Sigmoid colon (tissue), 7 donors: Measurements from ENCODE around the gene SMARCE1. TPM values are rescaled to one million over a fixed set of nuclear protein-coding genes. Genes with fewer than 3 reads are reported as not detected.

Source experiments
- DNase-seq: peaks from one replicate; pipeline ENCODE4 v3.0.0-alpha.2; 2019
- H3K27ac ChIP-seq, 4 donors: fragments of 200-600 bp; sonication (generic); one replicate each; pipeline ENCODE4 v1.5.1; 2016 to 2019; ENCODE audit warnings: mild to moderate bottlenecking in 1 of 4
- H3K27me3 ChIP-seq, 3 donors: fragments of 200-600 bp; sonication (generic); one replicate each; pipeline ENCODE4 v1.5.1; 2019; ENCODE audit warnings: mild to moderate bottlenecking in 1 of 3
- H3K36me3 ChIP-seq, 4 donors: fragments of 200-600 bp; sonication (generic); one replicate each; pipeline ENCODE4 v1.5.1; 2016 to 2019
- H3K4me1 ChIP-seq, 4 donors: fragments of 200-600 bp; sonication (generic); one replicate each; pipeline ENCODE4 v1.5.1; 2017 to 2019
- H3K4me3 ChIP-seq, 4 donors: fragments of 200-600 bp; sonication (generic); one replicate each; pipeline ENCODE4 v1.5.1; 2017 to 2019; ENCODE audit warnings: mild to moderate bottlenecking in 2 of 4, moderate library complexity in 1 of 4
- H3K9me3 ChIP-seq, 4 donors: fragments of 200-600 bp in 3 of 4; sonication (generic) in 3 of 4; one replicate each; pipeline versions ENCODE4 v1.5.1 to v1.6.1; 2013 to 2019
- EP300 ChIP-seq, 4 donors: sonication (generic); formaldehyde crosslinking; IDR thresholded peaks; one replicate each; pipeline ENCODE4 v1.6.1; 2017; ENCODE audit warnings: antibody characterized with exemption in 4 of 4
- POLR2A ChIP-seq, 2 donors: fragments of 450-650 bp; IDR thresholded peaks; one replicate each; pipeline ENCODE4 v1.6.1; 2016; ENCODE audit warnings: antibody characterized with exemption in 2 of 2, mild to moderate bottlenecking in 2 of 2, moderate library complexity in 2 of 2
- POLR2AphosphoS5 ChIP-seq, 4 donors: sonication (generic); formaldehyde crosslinking; IDR thresholded peaks; one replicate each; pipeline ENCODE4 v1.6.1; 2017; ENCODE audit warnings: antibody characterized with exemption in 4 of 4
- WGBS, 2 donors: extraction: QIAGEN DNeasy Blood & Tissue Kit; methylation state at CpG; one replicate each; pipeline ENCODE4 v1.1.7; 2013; 5-methylcytosine and 5-hydroxymethylcytosine counted together
- intact Hi-C: fragments of 100-400 bp; cut with DNase I; formaldehyde crosslinking; loops from one replicate; pipeline ENCODE4 v1.15.1; 2023
- polyA plus RNA-seq, 3 donors: library from polyadenylated mRNA; stranded (reverse); fragments of 200-250 nt; gene quantifications; one replicate each; pipeline ENCODE4 v1.2.3, GENCODE V29; 2013
- total RNA-seq, 4 donors: library from RNA; depleted of rRNA; stranded (reverse); fragments of >200 nt; gene quantifications; one replicate each; pipeline ENCODE4 v1.1.0, GENCODE V29; 2016
- TF ChIP-seq, protein P1 (sequence below), 4 experiments: fragments of 450-650 bp in 3 of 4; fragments of 200-600 bp in 1 of 4; IDR thresholded peaks; one replicate each; pipeline ENCODE4 v1.5.1; 2016 to 2019; ENCODE audit warnings: antibody characterized with exemption in 4 of 4, mild to moderate bottlenecking in 3 of 4, moderate library complexity in 2 of 4
- donor health status: healthy with polysubstance abuse.
- donor health status: Bipolar disorder and iron deficiency.
- donor health status: healthy.

Gene SMARCE1
- total RNA-seq (100 to 1,000 TPM in 2 of 4 donors, 10 to 100 TPM in 2; 87.3 to 120 (median 94.4) TPM), polyA plus RNA-seq (10 to 100 TPM; 68.2 to 70.3 (median 70.0) TPM)

GRCh38 chr17:40647624-40648383 is at the start of gene SMARCE1:
TSS of gene SMARCE1 (minus strand) at chr17:40647818. CDS start at chr17:40645802, 2,016 bp downstream.
- no peaks in the 10 kb centered on the region for H3K9me3 ChIP-seq
- peak within 1 kb of the TSS; percentile 62 to 87 (median 72) for H3K4me3 ChIP-seq
- 0 to 1% methylated on average over 64 of the region's 64 CpGs for WGBS, 2 donors
- DNase-seq, result peak; percentile 84
- intact Hi-C loops, result loop anchor here (5.0 to 10.0 kb wide), 2 partner anchors 169 to 1017 kb away; no protein-coding TSS in a partner anchor
- H3K27ac ChIP-seq, result peak within 1 kb of the TSS; percentile 94 to 99 (median 98)
- H3K36me3 ChIP-seq, result peaks cover 0 to 29% (median 0%) of the 10 kb centered on the region in 4 donors
- peaks cover 0 to 47% (median 30%) of the 10 kb centered on the region in 4 donors for H3K4me1 ChIP-seq
- H3K27me3 ChIP-seq, result no peaks in the 10 kb centered on the region
- no peak for TF ChIP-seq EP300 (IDR thresholded peaks at IDR 0.05)
- TF ChIP-seq, protein P1, sequence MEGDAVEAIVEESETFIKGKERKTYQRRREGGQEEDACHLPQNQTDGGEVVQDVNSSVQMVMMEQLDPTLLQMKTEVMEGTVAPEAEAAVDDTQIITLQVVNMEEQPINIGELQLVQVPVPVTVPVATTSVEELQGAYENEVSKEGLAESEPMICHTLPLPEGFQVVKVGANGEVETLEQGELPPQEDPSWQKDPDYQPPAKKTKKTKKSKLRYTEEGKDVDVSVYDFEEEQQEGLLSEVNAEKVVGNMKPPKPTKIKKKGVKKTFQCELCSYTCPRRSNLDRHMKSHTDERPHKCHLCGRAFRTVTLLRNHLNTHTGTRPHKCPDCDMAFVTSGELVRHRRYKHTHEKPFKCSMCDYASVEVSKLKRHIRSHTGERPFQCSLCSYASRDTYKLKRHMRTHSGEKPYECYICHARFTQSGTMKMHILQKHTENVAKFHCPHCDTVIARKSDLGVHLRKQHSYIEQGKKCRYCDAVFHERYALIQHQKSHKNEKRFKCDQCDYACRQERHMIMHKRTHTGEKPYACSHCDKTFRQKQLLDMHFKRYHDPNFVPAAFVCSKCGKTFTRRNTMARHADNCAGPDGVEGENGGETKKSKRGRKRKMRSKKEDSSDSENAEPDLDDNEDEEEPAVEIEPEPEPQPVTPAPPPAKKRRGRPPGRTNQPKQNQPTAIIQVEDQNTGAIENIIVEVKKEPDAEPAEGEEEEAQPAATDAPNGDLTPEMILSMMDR (IDR thresholded peaks at IDR 0.05), result no peak
- TF ChIP-seq POLR2AphosphoS5 (IDR thresholded peaks at IDR 0.05), result peak in 3 of 4 donors; percentile 40 to 72 (median 59)
- TF ChIP-seq POLR2A (IDR thresholded peaks at IDR 0.05), result peak; percentile 35 to 37

GRCh38 chr17:40697297-40697696 is 49.7 kb upstream of the SMARCE1 start:
- no peaks in the 10 kb centered on the region for H3K9me3 ChIP-seq
- no peak for DNase-seq
- WGBS, 2 donors, result 70 to 79% methylated on average over 7 of the region's 7 CpGs
- no peaks in the 10 kb centered on the region for H3K4me1 ChIP-seq
- no peaks in the 10 kb centered on the region for H3K36me3 ChIP-seq
- peaks cover 0 to 16% (median 3%) of the 10 kb centered on the region in 3 donors for H3K27me3 ChIP-seq
- TF ChIP-seq POLR2AphosphoS5 (IDR thresholded peaks at IDR 0.05), result no peak
- intact Hi-C loops, result no loop called here
- no peak overlapping the region for H3K27ac ChIP-seq
- H3K4me3 ChIP-seq, result no peak overlapping the region

GRCh38 chr17:40696651-40697072 is 49.0 kb upstream of the SMARCE1 start:
- Histone ChIP-seq H3K27me3 (peaks cover 0 to 16% (median 3%) of the 10 kb centered on the region in 3 donors), H3K4me3 (no peak overlapping the region), H3K27ac (no peak overlapping the region), H3K9me3 (no peaks in the 10 kb centered on the region), H3K36me3 (no peaks in the 10 kb centered on the region), H3K4me1 (no peaks in the 10 kb centered on the region)
- WGBS, 2 donors, result 40 to 71% methylated on average over 3 of the region's 3 CpGs
- intact Hi-C loops, result no loop called here
- no peak for TF ChIP-seq EP300 (IDR thresholded peaks at IDR 0.05)
- no peak for TF ChIP-seq POLR2AphosphoS5 (IDR thresholded peaks at IDR 0.05)
- TF ChIP-seq, protein P1 (IDR thresholded peaks at IDR 0.05), result no peak
- TF ChIP-seq POLR2A (IDR thresholded peaks at IDR 0.05), result no peak
- no peak for DNase-seq

GRCh38 chr17:40695874-40696472 is 48.4 kb upstream of the SMARCE1 start:
- intact Hi-C loops, result no loop called here
- Histone ChIP-seq H3K4me1 (no peaks in the 10 kb centered on the region), H3K27ac (no peak overlapping the region), H3K9me3 (no peaks in the 10 kb centered on the region), H3K4me3 (no peak overlapping the region), H3K36me3 (no peaks in the 10 kb centered on the region), H3K27me3 (peaks cover 0 to 16% (median 3%) of the 10 kb centered on the region in 3 donors)
- TF ChIP-seq POLR2A (IDR thresholded peaks at IDR 0.05), result no peak
- no peak for TF ChIP-seq POLR2AphosphoS5 (IDR thresholded peaks at IDR 0.05)
- TF ChIP-seq, protein P1 (IDR thresholded peaks at IDR 0.05), result no peak
- no peak for TF ChIP-seq EP300 (IDR thresholded peaks at IDR 0.05)
- no peak for DNase-seq
- WGBS, 2 donors, result 54 to 85% methylated on average over 6 of the region's 6 CpGs

DNA sequence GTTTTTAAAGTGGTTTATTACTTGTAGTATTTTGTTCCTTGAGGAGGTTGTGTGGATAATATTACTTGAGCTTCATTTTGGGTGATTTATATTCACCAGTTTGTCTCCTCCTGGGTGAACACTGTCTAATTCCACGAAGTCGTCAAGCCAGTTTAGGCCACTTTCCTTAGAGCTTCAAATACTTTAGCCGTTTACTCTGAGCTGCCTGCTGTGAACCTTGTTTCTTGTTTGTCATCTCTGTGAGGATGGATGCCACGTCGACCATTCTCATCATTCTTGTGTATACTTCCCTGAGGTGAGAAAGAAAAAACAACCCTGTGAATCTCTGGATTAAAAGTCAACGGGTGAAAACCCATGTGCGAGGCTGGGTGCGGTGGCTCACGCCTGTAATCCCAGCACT is 47.0 kb upstream of the SMARCE1 start:
- intact Hi-C loops, result no loop called here
- Histone ChIP-seq H3K4me3 (no peak overlapping the region), H3K27me3 (peaks cover 0 to 14% (median 3%) of the 10 kb centered on the region in 3 donors), H3K36me3 (no peaks in the 10 kb centered on the region), H3K27ac (no peak overlapping the region), H3K9me3 (no peaks in the 10 kb centered on the region), H3K4me1 (no peaks in the 10 kb centered on the region)
- TF ChIP-seq, protein P1 (IDR thresholded peaks at IDR 0.05), result no peak
- no peak for TF ChIP-seq EP300 (IDR thresholded peaks at IDR 0.05)
- TF ChIP-seq POLR2AphosphoS5 (IDR thresholded peaks at IDR 0.05), result no peak
- no peak for TF ChIP-seq POLR2A (IDR thresholded peaks at IDR 0.05)
- DNase-seq, result no peak
- 61 to 81% methylated on average over 9 of the region's 9 CpGs for WGBS, 2 donors
